SK-N-SH (cell line): ENCODE data around the gene ARFRP1.

Experiments used
- ELF1 ChIP-seq: IDR thresholded peaks from 2 replicates; pipeline ENCODE4 v1.4.0; 2012
- EZH2phosphoT487 ChIP-seq: fragments of 200-600 bp; sonication (generic); IDR thresholded peaks from 2 replicates; pipeline ENCODE4 v1.6.1; 2017; ENCODE audit warnings: low read depth, mixed run types, mild to moderate bottlenecking, antibody characterized with exemption, moderate library complexity, borderline replicate concordance
- MEF2A ChIP-seq: IDR thresholded peaks from 2 replicates; pipeline ENCODE4 v1.4.0; 2012; ENCODE audit warnings: low read depth, borderline replicate concordance
- NRF1 ChIP-seq: IDR thresholded peaks from 2 replicates; pipeline ENCODE4 v1.6.1; 2012; ENCODE audit warnings: low read depth, mild to moderate bottlenecking, low read length
- POLR2AphosphoS5 ChIP-seq: IDR thresholded peaks from 2 replicates; pipeline ENCODE4 v1.6.1; 2012; ENCODE audit warnings: low read depth, low read length
- TAF1 ChIP-seq: IDR thresholded peaks from 2 replicates; pipeline ENCODE4 v1.6.1; 2012; ENCODE audit warnings: low read depth, mild to moderate bottlenecking, low read length, moderate library complexity, borderline replicate concordance
- TCF12 ChIP-seq: IDR thresholded peaks from 2 replicates; pipeline ENCODE4 v1.4.0; 2012
- TF ChIP-seq, protein P1 (sequence below): fragments of 200-600 bp; sonication (generic); IDR thresholded peaks from 2 replicates; pipeline ENCODE4 v1.6.1; 2017; ENCODE audit warnings: antibody characterized with exemption, mild to moderate bottlenecking, moderate library complexity
- TF ChIP-seq, protein P2 (sequence below): fragments of 150-350 bp; IDR thresholded peaks from 2 replicates; pipeline ENCODE4 v1.6.1; 2017; ENCODE audit warnings: antibody characterized with exemption, low read length, low read depth, borderline replicate concordance
- TF ChIP-seq, protein P3 (sequence below): IDR thresholded peaks from 2 replicates; pipeline ENCODE4 v1.4.0; 2012; ENCODE audit warnings: low read depth, borderline replicate concordance

GRCh38 chr20:63741354-63741675, 33.5 kb upstream of the ARFRP1 start:
- no peak for TF ChIP-seq POLR2AphosphoS5
- TF ChIP-seq, protein P1, sequence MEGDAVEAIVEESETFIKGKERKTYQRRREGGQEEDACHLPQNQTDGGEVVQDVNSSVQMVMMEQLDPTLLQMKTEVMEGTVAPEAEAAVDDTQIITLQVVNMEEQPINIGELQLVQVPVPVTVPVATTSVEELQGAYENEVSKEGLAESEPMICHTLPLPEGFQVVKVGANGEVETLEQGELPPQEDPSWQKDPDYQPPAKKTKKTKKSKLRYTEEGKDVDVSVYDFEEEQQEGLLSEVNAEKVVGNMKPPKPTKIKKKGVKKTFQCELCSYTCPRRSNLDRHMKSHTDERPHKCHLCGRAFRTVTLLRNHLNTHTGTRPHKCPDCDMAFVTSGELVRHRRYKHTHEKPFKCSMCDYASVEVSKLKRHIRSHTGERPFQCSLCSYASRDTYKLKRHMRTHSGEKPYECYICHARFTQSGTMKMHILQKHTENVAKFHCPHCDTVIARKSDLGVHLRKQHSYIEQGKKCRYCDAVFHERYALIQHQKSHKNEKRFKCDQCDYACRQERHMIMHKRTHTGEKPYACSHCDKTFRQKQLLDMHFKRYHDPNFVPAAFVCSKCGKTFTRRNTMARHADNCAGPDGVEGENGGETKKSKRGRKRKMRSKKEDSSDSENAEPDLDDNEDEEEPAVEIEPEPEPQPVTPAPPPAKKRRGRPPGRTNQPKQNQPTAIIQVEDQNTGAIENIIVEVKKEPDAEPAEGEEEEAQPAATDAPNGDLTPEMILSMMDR: no peak
- no peak for TF ChIP-seq TCF12
- no peak for TF ChIP-seq NRF1
- TF ChIP-seq ELF1: no peak
- TF ChIP-seq EZH2phosphoT487: no peak
- no peak for TF ChIP-seq MEF2A
- TF ChIP-seq, protein P2, sequence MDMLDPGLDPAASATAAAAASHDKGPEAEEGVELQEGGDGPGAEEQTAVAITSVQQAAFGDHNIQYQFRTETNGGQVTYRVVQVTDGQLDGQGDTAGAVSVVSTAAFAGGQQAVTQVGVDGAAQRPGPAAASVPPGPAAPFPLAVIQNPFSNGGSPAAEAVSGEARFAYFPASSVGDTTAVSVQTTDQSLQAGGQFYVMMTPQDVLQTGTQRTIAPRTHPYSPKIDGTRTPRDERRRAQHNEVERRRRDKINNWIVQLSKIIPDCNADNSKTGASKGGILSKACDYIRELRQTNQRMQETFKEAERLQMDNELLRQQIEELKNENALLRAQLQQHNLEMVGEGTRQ: no peak
- TF ChIP-seq TAF1: no peak
- TF ChIP-seq, protein P3, sequence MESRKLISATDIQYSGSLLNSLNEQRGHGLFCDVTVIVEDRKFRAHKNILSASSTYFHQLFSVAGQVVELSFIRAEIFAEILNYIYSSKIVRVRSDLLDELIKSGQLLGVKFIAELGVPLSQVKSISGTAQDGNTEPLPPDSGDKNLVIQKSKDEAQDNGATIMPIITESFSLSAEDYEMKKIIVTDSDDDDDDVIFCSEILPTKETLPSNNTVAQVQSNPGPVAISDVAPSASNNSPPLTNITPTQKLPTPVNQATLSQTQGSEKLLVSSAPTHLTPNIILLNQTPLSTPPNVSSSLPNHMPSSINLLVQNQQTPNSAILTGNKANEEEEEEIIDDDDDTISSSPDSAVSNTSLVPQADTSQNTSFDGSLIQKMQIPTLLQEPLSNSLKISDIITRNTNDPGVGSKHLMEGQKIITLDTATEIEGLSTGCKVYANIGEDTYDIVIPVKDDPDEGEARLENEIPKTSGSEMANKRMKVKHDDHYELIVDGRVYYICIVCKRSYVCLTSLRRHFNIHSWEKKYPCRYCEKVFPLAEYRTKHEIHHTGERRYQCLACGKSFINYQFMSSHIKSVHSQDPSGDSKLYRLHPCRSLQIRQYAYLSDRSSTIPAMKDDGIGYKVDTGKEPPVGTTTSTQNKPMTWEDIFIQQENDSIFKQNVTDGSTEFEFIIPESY: no peak
